Prostate gland (tissue), 2 donors: ENCODE results near the gene MORC2. TPM values are rescaled to one million over a fixed set of nuclear protein-coding genes. Genes with fewer than 3 reads are reported as not detected.

Experiments
- DNase-seq: peaks from one replicate; pipeline ENCODE4 v3.0.0-alpha.2; 2019; ENCODE audit warnings: low spot score
- H3K27ac ChIP-seq, 2 donors: fragments of 200-600 bp; sonication (generic); 2 replicates each; pipeline ENCODE4 v1.5.1; 2017 to 2019
- H3K27me3 ChIP-seq: fragments of 200-600 bp; sonication (generic); replicated peaks from 2 replicates; pipeline ENCODE4 v1.5.1; 2019; ENCODE audit not compliant: insufficient read depth
- H3K36me3 ChIP-seq, 2 donors: fragments of 200-600 bp; sonication (generic); 1 replicate in 1 of 2; 2 replicates in 1 of 2; pipeline versions ENCODE4 v1.5.1 to v1.8.1; 2017 to 2019
- H3K4me1 ChIP-seq: fragments of 200-600 bp; sonication (generic); replicated peaks from 2 replicates; pipeline ENCODE4 v1.5.1; 2019
- H3K4me3 ChIP-seq, 2 donors: fragments of 200-600 bp; sonication (generic); 2 replicates each; pipeline ENCODE4 v1.5.1; 2017 to 2019
- H3K9me3 ChIP-seq: fragments of 200-600 bp; sonication (generic); 2 replicates; pipeline ENCODE4 v1.5.1; 2017
- CTCF ChIP-seq, 4 experiments: fragments of 200-600 bp in 2 of 4; fragments of 450-650 bp in 2 of 4; sonication (generic) in 2 of 4; IDR thresholded peaks; 1 replicate in 3 of 4; 2 replicates in 1 of 4; pipeline ENCODE4 v1.5.1; 2016 to 2019; ENCODE audit warnings: antibody characterized with exemption in 4 of 4, mild to moderate bottlenecking in 2 of 4, moderate library complexity in 2 of 4
- POLR2A ChIP-seq: fragments of 450-650 bp; IDR thresholded peaks from one replicate; pipeline ENCODE4 v1.6.1; 2016; ENCODE audit warnings: antibody characterized with exemption, mild to moderate bottlenecking
- POLR2AphosphoS5 ChIP-seq: sonication (generic); formaldehyde crosslinking; IDR thresholded peaks from one replicate; pipeline ENCODE4 v1.6.1; 2017; ENCODE audit warnings: antibody characterized with exemption
- WGBS: methylation state at CpG from one replicate; pipeline ENCODE4 v1.1.5; 2018; 5-methylcytosine and 5-hydroxymethylcytosine counted together
- intact Hi-C: fragments of 100-400 bp; cut with DNase I; formaldehyde crosslinking; loops from one replicate; pipeline ENCODE4 v1.14.2; 2022
- total RNA-seq, 2 donors: library from RNA; depleted of rRNA; stranded (reverse); fragments of >200 nt; gene quantifications; one replicate each; pipeline ENCODE4 v1.1.0, GENCODE V29; 2016

Gene MORC2
- total RNA-seq, 2 donors from 2014 or later = 19.7 to 74.8 TPM

DNA sequence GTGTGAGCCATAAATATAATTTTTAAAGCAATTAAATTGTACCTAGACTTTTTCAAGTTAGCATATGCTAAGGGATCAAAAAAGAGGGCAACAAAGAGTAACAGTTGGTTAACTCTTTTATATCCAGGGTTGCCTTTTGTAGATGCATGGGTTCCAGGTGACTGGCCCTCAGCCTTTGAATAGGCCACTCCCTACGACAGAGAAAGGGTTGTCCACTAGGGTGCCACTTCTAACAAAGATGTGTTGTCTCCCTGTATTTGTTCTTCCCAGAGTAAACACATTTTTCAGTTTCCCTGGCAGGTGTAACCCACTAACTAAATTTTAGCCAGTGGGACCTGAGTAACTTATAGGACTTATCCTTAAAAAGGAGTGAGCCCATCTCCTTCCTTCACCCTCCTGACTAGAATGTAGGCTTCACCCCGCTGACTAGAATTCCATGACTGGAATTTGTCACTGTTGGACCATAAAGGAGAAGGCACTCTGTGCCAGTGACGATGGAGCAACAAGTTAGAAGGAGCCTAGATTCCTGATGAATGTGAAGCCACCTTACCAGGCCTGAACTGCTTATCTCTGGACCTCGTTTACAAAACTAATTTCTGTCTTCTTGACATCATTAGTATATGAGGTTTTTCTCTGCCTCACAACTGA, 17.1 kb upstream of the MORC2 start:
- Histone ChIP-seq H3K4me3 (no peak overlapping the region), H3K4me1 (no peaks in the 10 kb centered on the region), H3K27ac (no peak overlapping the region), H3K9me3 (no peaks in the 10 kb centered on the region), H3K36me3 (no peaks in the 10 kb centered on the region), H3K27me3 (no peaks in the 10 kb centered on the region)
- intact Hi-C loops = no loop called here
- no peak for TF ChIP-seq POLR2A
- no peak for TF ChIP-seq CTCF (IDR thresholded peaks at IDR 0.05)
- TF ChIP-seq POLR2AphosphoS5 = no peak
- 69% methylated on average over 4 of the region's 4 CpGs for WGBS
- DNase-seq = no peak

DNA sequence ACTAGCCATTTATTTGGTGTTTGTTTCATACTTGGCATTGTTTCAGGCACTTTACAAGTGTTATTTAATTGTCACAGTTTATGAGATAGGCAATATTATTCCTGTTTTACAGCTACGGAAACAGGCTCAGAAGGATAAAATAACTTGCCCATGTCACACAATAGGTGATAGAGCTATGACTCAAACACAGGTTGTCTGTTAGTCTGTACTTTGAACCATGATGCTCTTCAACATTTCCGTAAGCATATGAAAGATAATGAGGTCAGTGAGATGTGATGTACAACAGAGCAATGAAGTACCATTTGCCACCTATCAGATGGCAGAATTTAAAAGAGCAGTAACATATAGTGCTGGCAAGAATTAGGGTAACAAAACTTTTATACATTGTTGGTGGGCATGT, 15.7 kb upstream of the MORC2 start:
- H3K36me3 ChIP-seq = no peaks in the 10 kb centered on the region
- 41% methylated on average over 2 of the region's 2 CpGs for WGBS
- no peak overlapping the region for H3K27ac ChIP-seq
- intact Hi-C loops = no loop called here
- no peak overlapping the region for H3K4me3 ChIP-seq
- H3K9me3 ChIP-seq = no peaks in the 10 kb centered on the region
- DNase-seq = no peak
- H3K4me1 ChIP-seq = no peaks in the 10 kb centered on the region
- TF ChIP-seq POLR2A (no peak), CTCF (IDR thresholded peaks at IDR 0.05) (no peak), POLR2AphosphoS5 (no peak)
- H3K27me3 ChIP-seq = no peaks in the 10 kb centered on the region

GRCh38 chr22:30982512-30982911, 13.9 kb upstream of the MORC2 start:
- WGBS = 96% methylated on average over 2 of the region's 2 CpGs
- Histone ChIP-seq H3K9me3 (no peaks in the 10 kb centered on the region), H3K27ac (no peak overlapping the region), H3K36me3 (no peaks in the 10 kb centered on the region), H3K4me3 (no peak overlapping the region), H3K4me1 (no peaks in the 10 kb centered on the region), H3K27me3 (no peaks in the 10 kb centered on the region)
- no peak for TF ChIP-seq POLR2AphosphoS5
- no peak for TF ChIP-seq CTCF (IDR thresholded peaks at IDR 0.05)
- no peak for TF ChIP-seq POLR2A
- intact Hi-C loops = no loop called here
- no peak for DNase-seq

GRCh38 chr22:30979932-30980331, 11.4 kb upstream of the MORC2 start:
- intact Hi-C loops = no loop called here
- WGBS = 90% methylated on average over 3 of the region's 3 CpGs
- no peaks in the 10 kb centered on the region for H3K9me3 ChIP-seq

More at GRCh38 chr22:30979932-30980331, 11.4 kb upstream of the MORC2 start:
- no peak overlapping the region for H3K27ac ChIP-seq
- no peaks in the 10 kb centered on the region for H3K27me3 ChIP-seq
- TF ChIP-seq CTCF (IDR thresholded peaks at IDR 0.05) (no peak), POLR2AphosphoS5 (no peak)
- DNase-seq = no peak
- no peaks in the 10 kb centered on the region for H3K36me3 ChIP-seq
- H3K4me3 ChIP-seq = no peak overlapping the region
- H3K4me1 ChIP-seq = no peaks in the 10 kb centered on the region
